ENCODE data around the gene CENPM.

Gene CENPM

GRCh38 chr22:41983513-41984405 lies 36.8 kb upstream of the CENPM start:
- no peak for DNase-seq (ENCODE audit: low read depth)
- no peak overlapping the region for H3K4me3 ChIP-seq (ENCODE audit: low read depth, low read length)
- TF ChIP-seq CTCF (IDR thresholded peaks at IDR 0.05; ENCODE audit: control insufficient read depth, extremely low read depth, insufficient read depth) = no peak

- no peak overlapping the region for H3K4me3 ChIP-seq (ENCODE audit: low read depth, low read length)
- TF ChIP-seq CTCF (IDR thresholded peaks at IDR 0.05; ENCODE audit: control insufficient read depth, extremely low read depth, insufficient read depth) = no peak
- no peak for DNase-seq (ENCODE audit: low read depth)
Observed at GRCh38 chr22:41982865-41983264, 35.9 kb upstream of the CENPM start.

GRCh38 chr22:41979423-41980250 lies 32.7 kb upstream of the CENPM start:
- DNase-seq (ENCODE audit: low read depth) = no peak
- no peak overlapping the region for H3K4me3 ChIP-seq (ENCODE audit: low read depth, low read length)
- no peak for TF ChIP-seq CTCF (IDR thresholded peaks at IDR 0.05; ENCODE audit: control insufficient read depth, extremely low read depth, insufficient read depth)

GRCh38 chr22:41978732-41979131 lies 31.8 kb upstream of the CENPM start:
- H3K4me3 ChIP-seq (ENCODE audit: low read depth, low read length) = no peak overlapping the region
- no peak for DNase-seq (ENCODE audit: low read depth)
- no peak for TF ChIP-seq CTCF (IDR thresholded peaks at IDR 0.05; ENCODE audit: control insufficient read depth, extremely low read depth, insufficient read depth)

- TF ChIP-seq CTCF (IDR thresholded peaks at IDR 0.05; ENCODE audit: control insufficient read depth, extremely low read depth, insufficient read depth) = no peak
- H3K4me3 ChIP-seq (ENCODE audit: low read depth, low read length) = peak overlapping the region; percentile 66
- DNase-seq (ENCODE audit: low read depth) = no peak
Observed at GRCh38 chr22:41976961-41977566, 30.1 kb upstream of the CENPM start.

GRCh38 chr22:41976070-41976901 lies 29.3 kb upstream of the CENPM start:
- DNase-seq (ENCODE audit: low read depth) = no peak
- peak overlapping the region; percentile 66 for H3K4me3 ChIP-seq (ENCODE audit: low read depth, low read length)
- TF ChIP-seq CTCF (IDR thresholded peaks at IDR 0.05; ENCODE audit: control insufficient read depth, extremely low read depth, insufficient read depth) = no peak
